Naive thymus-derived CD8-positive, alpha-beta T cell (primary cell): ENCODE data around the gene PCMT1. TPM values are rescaled to one million over a fixed set of nuclear protein-coding genes. Genes with fewer than 3 reads are reported as not detected.
"Not testable (repeated sequence)": the region's sequence is repeated elsewhere in the genome, so short reads cannot be mapped to it uniquely, and the experiment has no call there.

Experiments used
- ATAC-seq, 2 donors: fragments of 150-1000 bp; cut with Tn5 transposase in 1 of 2; sonication (Bioruptor Pico), chemical (Tn5 transposase) in 1 of 2; 1 replicate in 1 of 2; 2 replicates in 1 of 2; pipeline ENCODE4 v1.10.0; 2021; ENCODE audit warnings: mild to moderate bottlenecking in 2 of 2, moderate library complexity in 2 of 2
- POLR2A ChIA-PET: fragments of 350-600 bp; sonication (Branson Sonifier 250); formaldehyde crosslinking; loops from one replicate; lab custom pipeline; 2021; ENCODE audit warnings: antibody characterized with exemption; lab: Charles Lee
- DNase-seq, 10 donors: peaks; one replicate each; pipeline versions ENCODE4 v3.0.0 to v3.0.0-alpha.2; 2020 to 2022
- H3K27ac Mint-ChIP-seq, 10 donors: one replicate each; pipeline ENCODE4 v1.8.0; 2020 to 2022; ENCODE audit warnings: mild to moderate bottlenecking in 10 of 10, mixed read lengths in 10 of 10, moderate library complexity in 4 of 10, inconsistent platforms in 1 of 10
- H3K27me3 Mint-ChIP-seq, 5 donors: one replicate each; pipeline ENCODE4 v1.8.0; 2021 to 2022; ENCODE audit warnings: mixed read lengths in 5 of 5
- H3K36me3 Mint-ChIP-seq, 3 donors: one replicate each; pipeline ENCODE4 v1.8.0; 2020 to 2022; ENCODE audit warnings: mixed read lengths in 3 of 3, mild to moderate bottlenecking in 2 of 3, inconsistent platforms in 1 of 3
- H3K4me1 Mint-ChIP-seq, 4 donors: one replicate each; pipeline ENCODE4 v1.8.0; 2021 to 2022; ENCODE audit warnings: mixed read lengths in 4 of 4
- H3K4me3 Mint-ChIP-seq, 10 donors: one replicate each; pipeline ENCODE4 v1.8.0; 2020 to 2022; ENCODE audit warnings: mild to moderate bottlenecking in 10 of 10, mixed read lengths in 10 of 10, moderate library complexity in 6 of 10, inconsistent platforms in 1 of 10
- H3K9me3 Mint-ChIP-seq, 9 donors: one replicate each; pipeline ENCODE4 v1.8.0; 2020 to 2022; ENCODE audit warnings: mixed read lengths in 9 of 9, mild to moderate bottlenecking in 3 of 9, inconsistent platforms in 1 of 9, moderate library complexity in 1 of 9
- polyA plus RNA-seq, 3 donors: library from polyadenylated mRNA; unstranded; fragments of 300-500 nt; fragmentation: Illumina TruSeq; gene quantifications; one replicate each; pipeline ENCODE4 v1.2.3, GENCODE V29; 2021
- total RNA-seq, 8 experiments: library from RNA in 2 of 8; stranded (reverse) in 2 of 8; gene quantifications; one replicate each; pipeline ENCODE4 v1.2.3 and lab custom pipeline; 2021 to 2026

PCMT1 gene
- total and polyA plus RNA-seq, 5 experiments from 2014 or later: 53.4 to 148 (median 141) TPM

DNA sequence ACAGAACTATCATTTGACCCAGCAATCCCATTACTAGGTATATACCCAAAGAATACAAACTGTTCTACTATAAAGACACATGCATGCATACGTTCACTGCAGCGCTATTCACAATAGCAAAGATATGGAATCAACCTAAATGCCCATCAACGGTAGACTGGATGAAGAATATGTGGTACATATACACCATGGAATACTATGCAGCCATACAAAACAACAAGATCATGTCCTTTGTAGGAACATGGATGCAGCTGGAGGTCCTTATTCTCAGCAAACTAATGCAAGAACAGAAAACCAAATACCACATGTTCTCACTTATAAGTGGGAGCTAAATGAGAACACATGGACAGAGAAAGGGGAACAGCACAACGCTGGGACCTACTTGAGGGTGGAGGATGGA lies 98.8 kb downstream of the PCMT1 start:
- ATAC-seq, DNase-seq, H3K9me3 Mint-ChIP-seq, H3K27me3 Mint-ChIP-seq, H3K27ac Mint-ChIP-seq, POLR2A ChIA-PET, H3K36me3 Mint-ChIP-seq, H3K4me3 Mint-ChIP-seq: not testable (repeated sequence)
- H3K4me1 Mint-ChIP-seq: peaks cover 2 to 20% (median 8%) of the 10 kb centered on the region in 4 donors

DNA sequence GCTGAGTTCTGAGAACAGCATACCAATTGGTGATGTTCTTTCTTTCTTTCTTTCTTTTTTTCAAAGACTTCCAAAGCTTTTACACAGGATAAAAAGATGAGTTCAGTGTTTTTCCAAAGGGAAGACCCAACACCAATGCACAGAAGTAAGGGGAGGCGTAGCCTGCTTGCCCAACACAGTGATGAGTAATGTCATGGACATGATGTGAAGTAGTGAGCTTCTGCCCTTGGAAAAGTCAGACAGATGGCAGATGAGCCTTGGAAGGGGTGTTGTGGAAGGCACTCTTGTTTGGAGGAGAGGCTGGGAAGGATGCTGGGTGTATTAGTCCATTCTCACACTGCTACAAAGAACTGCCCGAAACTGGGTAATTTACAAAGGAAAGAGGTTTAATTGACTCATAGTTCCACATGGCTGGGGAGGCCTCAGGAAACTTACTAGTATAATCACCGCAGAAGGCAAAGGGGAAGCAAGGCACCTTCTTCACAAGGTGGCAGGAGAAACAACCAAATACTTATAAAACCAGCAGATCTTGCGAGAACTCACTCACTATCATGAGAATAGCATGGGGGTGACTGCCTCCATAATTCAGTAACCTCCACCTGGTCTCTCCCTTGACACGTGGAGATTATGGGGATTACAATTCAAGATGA lies 102.0 kb downstream of the PCMT1 start:
- H3K4me3 Mint-ChIP-seq: peak overlapping the region in 1 of 10 donors; percentile 21
- H3K9me3 Mint-ChIP-seq: no peaks in the 10 kb centered on the region
- H3K4me1 Mint-ChIP-seq: peaks cover 2 to 20% (median 8%) of the 10 kb centered on the region in 4 donors
- POLR2A ChIA-PET: no interaction called here
- H3K36me3 Mint-ChIP-seq: peaks cover 0 to 6% (median 0%) of the 10 kb centered on the region in 3 donors
- H3K27me3 Mint-ChIP-seq: peaks cover 0 to 20% (median 3%) of the 10 kb centered on the region in 5 donors
- ATAC-seq (no peak), DNase-seq (no peak)
- H3K27ac Mint-ChIP-seq: peak overlapping the region in 1 of 10 donors; percentile 20

DNA sequence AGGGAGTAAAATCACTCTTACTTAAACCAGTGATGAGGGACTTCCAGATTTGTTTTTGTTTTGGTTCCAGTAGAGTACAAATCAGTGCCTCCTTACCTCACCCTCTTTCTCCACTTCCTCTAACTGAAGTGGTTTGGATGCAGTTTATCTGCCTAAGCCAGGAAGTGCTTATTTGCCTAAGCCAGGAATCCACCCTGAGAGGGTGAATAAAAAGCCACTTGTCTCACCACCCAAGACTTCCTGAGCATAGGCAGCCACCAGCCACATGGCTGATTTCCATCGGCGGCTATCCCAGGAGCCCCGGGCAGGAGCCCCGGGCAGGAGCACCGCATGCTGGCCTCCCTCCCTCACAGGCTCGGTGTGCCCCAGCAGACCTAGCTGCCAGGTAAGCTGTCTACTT lies 102.6 kb downstream of the PCMT1 start:
- no peak for DNase-seq
- Mint-ChIP-seq H3K27ac (no peak overlapping the region), H3K36me3 (peaks cover 0 to 6% (median 0%) of the 10 kb centered on the region in 3 donors), H3K27me3 (peaks cover 0 to 26% (median 3%) of the 10 kb centered on the region in 5 donors), H3K4me3 (no peak overlapping the region), H3K4me1 (peaks cover 2 to 20% (median 8%) of the 10 kb centered on the region in 4 donors), H3K9me3 (no peaks in the 10 kb centered on the region)
- peak in 1 of 2 donors; percentile 65 for ATAC-seq
- POLR2A ChIA-PET: no interaction called here

DNA sequence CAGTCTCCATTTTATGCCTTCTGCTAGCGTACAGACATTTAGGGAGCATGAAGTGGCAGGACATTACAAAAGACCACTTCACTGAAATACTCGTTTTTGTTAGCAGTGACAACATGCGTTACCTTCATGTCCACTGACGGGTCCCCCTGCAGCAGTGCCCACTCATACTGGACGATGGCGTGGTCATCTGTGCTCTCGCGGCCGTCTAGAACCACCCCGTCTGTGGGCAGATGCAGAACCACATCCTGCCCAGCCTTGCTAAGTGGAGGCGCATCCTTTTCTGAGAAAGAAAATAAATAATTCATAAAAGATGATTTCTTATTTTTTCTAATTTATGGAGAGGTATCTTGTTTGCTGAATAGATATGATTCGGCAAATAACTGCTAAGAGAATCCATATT lies 103.3 kb downstream of the PCMT1 start:
- Mint-ChIP-seq H3K27ac (no peak overlapping the region), H3K36me3 (peaks cover 0 to 6% (median 0%) of the 10 kb centered on the region in 3 donors), H3K9me3 (no peaks in the 10 kb centered on the region), H3K27me3 (peaks cover 0 to 28% (median 3%) of the 10 kb centered on the region in 5 donors), H3K4me1 (peaks cover 2 to 20% (median 8%) of the 10 kb centered on the region in 4 donors), H3K4me3 (no peak overlapping the region)
- POLR2A ChIA-PET: no interaction called here
- no peak for DNase-seq
- ATAC-seq: no peak

DNA sequence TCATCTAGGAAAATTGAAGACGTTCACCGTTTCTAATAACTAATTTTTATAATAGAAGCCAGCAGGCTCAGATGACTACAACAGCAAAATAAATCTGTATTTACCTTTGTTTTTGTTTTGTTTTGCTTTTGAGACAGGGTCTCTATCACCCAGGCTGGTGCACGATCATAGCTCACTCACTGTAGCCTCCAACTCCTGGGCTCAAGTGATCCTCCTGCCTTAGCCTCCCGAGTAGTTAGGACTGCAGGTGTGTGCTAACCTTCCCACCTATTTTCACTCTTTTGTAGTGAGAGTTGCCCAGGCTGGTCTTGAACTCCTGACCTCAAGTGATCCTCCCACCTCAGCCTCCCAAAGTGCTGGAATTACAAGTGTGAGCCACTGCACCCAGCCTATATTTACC lies 104.5 kb downstream of the PCMT1 start:
- H3K36me3 Mint-ChIP-seq, H3K4me3 Mint-ChIP-seq, DNase-seq, POLR2A ChIA-PET, H3K9me3 Mint-ChIP-seq, H3K27ac Mint-ChIP-seq, ATAC-seq: not testable (repeated sequence)
- Mint-ChIP-seq H3K27me3 (peaks cover 0 to 40% (median 4%) of the 10 kb centered on the region in 5 donors), H3K4me1 (peaks cover 2 to 20% (median 8%) of the 10 kb centered on the region in 4 donors)

DNA sequence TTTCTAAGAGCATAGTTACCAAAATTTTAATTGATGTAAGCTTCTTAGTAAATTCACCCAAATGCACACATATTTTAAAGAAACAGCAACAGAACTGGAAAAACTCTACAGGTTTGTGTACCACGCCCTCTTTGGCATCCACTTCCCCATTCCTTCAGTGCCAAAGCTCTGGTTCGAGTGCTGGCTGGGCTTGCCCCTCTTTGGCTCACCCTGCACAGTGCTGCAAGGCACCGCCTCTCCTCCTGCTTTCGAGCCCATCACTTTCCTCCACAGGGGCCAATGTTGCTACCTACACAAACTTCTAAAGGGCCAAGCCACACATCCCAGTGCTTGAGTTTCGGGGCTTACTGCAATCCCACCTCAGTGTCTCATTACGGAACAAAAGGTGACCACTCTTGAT lies 105.0 kb downstream of the PCMT1 start:
- Mint-ChIP-seq H3K27me3 (peaks cover 0 to 45% (median 8%) of the 10 kb centered on the region in 5 donors), H3K27ac (no peak overlapping the region), H3K36me3 (peaks cover 0 to 6% (median 0%) of the 10 kb centered on the region in 3 donors), H3K9me3 (no peaks in the 10 kb centered on the region), H3K4me1 (peaks cover 2 to 20% (median 8%) of the 10 kb centered on the region in 4 donors), H3K4me3 (no peak overlapping the region)
- DNase-seq: no peak
- POLR2A ChIA-PET: no interaction called here
- ATAC-seq: no peak

DNA sequence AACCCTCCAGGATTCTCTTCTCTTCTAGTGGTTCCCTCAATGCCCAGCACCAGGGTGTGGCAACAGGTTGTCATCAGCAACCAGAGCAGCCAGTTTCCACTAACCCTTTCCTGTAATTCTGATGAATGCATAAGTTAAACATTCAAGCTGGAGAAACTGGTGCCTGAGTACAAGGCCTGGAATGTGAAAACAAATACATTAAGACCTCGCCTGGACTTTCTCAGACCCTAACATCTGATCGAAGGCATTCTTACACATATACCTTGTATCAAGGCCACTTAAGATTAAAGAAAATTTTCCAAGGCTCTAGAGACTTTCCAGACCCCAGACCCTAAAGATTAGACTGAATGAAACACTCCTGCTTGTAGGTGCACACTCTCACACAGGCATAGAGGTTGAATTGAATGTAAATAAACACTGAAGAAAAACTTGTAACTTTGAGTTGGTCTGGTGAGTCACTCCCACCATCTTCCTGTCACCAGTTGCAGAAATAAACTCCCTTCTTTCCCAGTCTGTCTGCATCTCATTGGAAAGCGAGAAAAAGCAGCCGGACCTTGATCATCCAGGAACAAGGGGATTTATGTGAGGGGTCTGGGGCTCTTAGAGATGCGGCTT lies 105.6 kb downstream of the PCMT1 start:
- no peak for DNase-seq

DNA sequence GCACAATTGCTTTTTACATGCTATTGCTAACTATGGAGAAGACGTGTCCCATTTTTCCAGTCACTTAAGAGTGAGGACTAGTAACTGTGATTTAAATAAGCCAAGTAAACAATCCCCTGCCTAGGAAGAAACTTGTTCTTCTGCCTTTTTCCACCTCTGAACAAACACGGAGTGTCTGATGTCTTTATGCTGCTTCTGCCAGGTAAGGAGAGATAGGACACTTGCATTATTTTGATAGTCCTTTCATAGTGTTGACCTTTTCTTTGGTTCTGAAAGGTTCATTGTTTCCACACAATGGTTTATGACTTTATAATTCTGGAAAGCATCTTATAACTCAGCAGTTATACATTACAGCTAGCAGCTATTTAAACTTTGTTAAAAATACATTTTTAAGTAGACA lies 106.2 kb downstream of the PCMT1 start:
- POLR2A ChIA-PET: no interaction called here
- peaks cover 0 to 2% (median 0%) of the 10 kb centered on the region in 9 donors for H3K9me3 Mint-ChIP-seq
- H3K4me3 Mint-ChIP-seq: no peak overlapping the region
- no peak overlapping the region for H3K27ac Mint-ChIP-seq
- H3K27me3 Mint-ChIP-seq: peaks cover 0 to 57% (median 14%) of the 10 kb centered on the region in 5 donors
- ATAC-seq (no peak), DNase-seq (no peak)
- H3K36me3 Mint-ChIP-seq: peaks cover 0 to 6% (median 0%) of the 10 kb centered on the region in 3 donors
- H3K4me1 Mint-ChIP-seq: peaks cover 2 to 20% (median 8%) of the 10 kb centered on the region in 4 donors

More for the DNA sequence above, 105.6 kb downstream of the PCMT1 start:
- POLR2A ChIA-PET: no interaction called here
- H3K27me3 Mint-ChIP-seq: peaks cover 0 to 51% (median 9%) of the 10 kb centered on the region in 5 donors
- peaks cover 2 to 20% (median 8%) of the 10 kb centered on the region in 4 donors for H3K4me1 Mint-ChIP-seq
- H3K4me3 Mint-ChIP-seq: no peak overlapping the region
- ATAC-seq: no peak
- H3K9me3 Mint-ChIP-seq: no peaks in the 10 kb centered on the region
- H3K36me3 Mint-ChIP-seq: peaks cover 0 to 6% (median 0%) of the 10 kb centered on the region in 3 donors
- H3K27ac Mint-ChIP-seq: no peak overlapping the region

DNA sequence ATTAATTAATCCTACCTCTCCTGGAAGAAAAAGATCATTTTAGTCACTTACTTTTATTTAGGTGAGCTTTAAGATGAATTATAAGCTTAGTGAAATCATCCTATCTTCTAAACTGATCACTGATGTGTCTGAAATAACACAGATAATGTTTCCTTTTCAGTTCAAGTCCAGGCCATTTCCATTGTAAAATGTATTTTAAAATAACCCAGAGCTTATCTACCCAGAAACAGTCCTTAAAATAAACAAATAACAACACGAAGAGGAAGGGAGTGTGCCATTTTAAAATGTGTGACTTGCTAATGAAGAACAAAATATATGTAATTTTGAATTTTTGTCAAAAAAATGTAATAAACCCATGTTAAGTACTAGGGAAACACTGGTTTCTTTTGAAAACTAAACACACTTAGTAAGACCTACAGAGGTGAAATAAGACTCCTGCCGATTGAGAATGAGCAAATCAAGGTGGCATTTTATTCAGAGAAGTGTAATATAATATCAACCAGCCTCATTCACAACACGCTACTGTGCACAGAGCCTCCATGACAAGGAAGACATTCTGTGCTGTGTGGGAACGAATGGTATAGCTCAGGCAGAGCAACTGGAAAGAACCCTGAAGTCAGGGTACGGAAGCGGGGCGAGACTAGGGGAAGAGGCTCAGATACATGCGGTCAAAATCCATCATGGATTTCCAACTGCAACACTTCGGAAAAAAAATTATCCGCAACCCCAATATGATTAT lies 106.9 kb downstream of the PCMT1 start:
- DNase-seq: no peak
- no peak for ATAC-seq
- Mint-ChIP-seq H3K36me3 (peaks cover 0 to under 1% (median 0%) of the 10 kb centered on the region in 3 donors), H3K27ac (no peak overlapping the region), H3K27me3 (peaks cover 0 to 64% (median 17%) of the 10 kb centered on the region in 5 donors), H3K4me1 (peaks cover 2 to 20% (median 6%) of the 10 kb centered on the region in 4 donors), H3K9me3 (peaks cover 0 to 2% (median 0%) of the 10 kb centered on the region in 9 donors), H3K4me3 (no peak overlapping the region)
- POLR2A ChIA-PET: no interaction called here

DNA sequence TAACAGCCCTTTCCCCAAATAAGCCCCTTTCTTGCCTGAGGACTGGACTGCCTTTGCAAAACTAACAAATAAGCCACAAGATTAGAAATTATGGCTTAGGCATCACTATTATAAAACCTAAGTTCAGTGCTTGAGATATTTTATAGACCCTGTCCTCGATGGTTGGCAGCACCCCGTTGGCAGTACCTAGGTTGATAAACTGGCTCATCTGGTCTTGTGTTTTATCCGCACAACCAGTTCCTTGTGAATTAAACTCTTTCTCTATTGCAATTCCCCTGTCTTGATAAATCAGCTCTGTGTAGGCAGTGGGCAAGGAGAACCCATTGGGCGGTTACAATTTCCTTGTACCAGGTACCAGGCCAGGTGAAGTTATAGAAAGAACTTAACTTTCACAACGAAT lies 108.0 kb downstream of the PCMT1 start:
- DNase-seq (no peak), ATAC-seq (no peak)
- H3K9me3 Mint-ChIP-seq: peaks cover 0 to 2% (median 0%) of the 10 kb centered on the region in 9 donors
- no peak overlapping the region for H3K27ac Mint-ChIP-seq
- no peaks in the 10 kb centered on the region for H3K36me3 Mint-ChIP-seq
- POLR2A ChIA-PET: no interaction called here
- H3K4me3 Mint-ChIP-seq: no peak overlapping the region
- H3K4me1 Mint-ChIP-seq: peaks cover 0 to 9% (median 3%) of the 10 kb centered on the region in 4 donors
- peaks cover 0 to 73% (median 19%) of the 10 kb centered on the region in 5 donors for H3K27me3 Mint-ChIP-seq

DNA sequence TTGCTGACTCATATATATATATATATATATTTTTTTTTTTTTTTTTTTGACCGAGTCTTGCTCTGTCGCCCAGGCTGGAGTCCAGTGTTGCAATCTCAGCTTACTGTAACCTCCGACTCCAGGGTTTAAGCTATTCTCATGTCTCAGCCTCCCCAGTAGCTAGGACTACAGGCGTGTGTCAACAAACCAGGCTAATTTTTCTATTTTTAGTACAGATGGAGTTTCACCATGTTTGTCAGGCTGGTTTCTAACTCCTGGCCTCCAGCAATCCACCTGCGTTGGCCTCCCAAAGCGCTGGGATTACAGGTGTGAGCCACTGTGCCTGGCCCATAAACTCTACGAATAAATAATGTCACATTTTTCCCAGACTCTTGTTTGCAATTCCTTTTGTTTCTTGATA lies 109.8 kb downstream of the PCMT1 start:
- Mint-ChIP-seq H3K36me3 (no peaks in the 10 kb centered on the region), H3K9me3 (peaks cover 0 to 2% (median 0%) of the 10 kb centered on the region in 9 donors), H3K4me1 (peaks cover 0 to 10% (median 5%) of the 10 kb centered on the region in 4 donors), H3K4me3 (no peak overlapping the region), H3K27me3 (peaks cover 0 to 72% (median 22%) of the 10 kb centered on the region in 5 donors), H3K27ac (no peak overlapping the region)
- DNase-seq: no peak
- ATAC-seq: no peak
- POLR2A ChIA-PET: no interaction called here

DNA sequence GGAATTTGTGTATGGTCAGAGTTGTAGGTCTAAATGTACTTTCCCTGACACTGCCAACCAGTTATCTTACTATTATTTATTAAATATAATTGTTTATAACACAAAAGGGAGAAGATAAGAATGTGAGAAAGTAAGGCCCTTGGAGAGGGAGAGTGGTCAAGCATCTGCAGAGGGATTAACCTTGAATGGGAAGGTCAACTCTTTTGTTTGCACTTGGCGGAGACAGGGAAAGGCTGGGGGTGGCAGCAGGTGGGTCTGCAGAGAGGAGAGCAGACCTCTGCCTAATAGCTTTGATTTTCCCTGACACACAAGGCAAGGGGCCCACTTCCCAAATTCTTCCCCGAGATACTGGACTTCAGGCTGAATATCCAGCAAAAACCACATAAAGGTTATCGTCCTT lies 110.4 kb downstream of the PCMT1 start:
- Mint-ChIP-seq H3K4me3 (peak overlapping the region in 1 of 10 donors; percentile 21), H3K36me3 (no peaks in the 10 kb centered on the region), H3K27me3 (peaks cover 0 to 67% (median 22%) of the 10 kb centered on the region in 5 donors), H3K27ac (no peak overlapping the region), H3K4me1 (peaks cover 0 to 13% (median 7%) of the 10 kb centered on the region in 4 donors), H3K9me3 (peaks cover 0 to 2% (median 0%) of the 10 kb centered on the region in 9 donors)
- ATAC-seq: no peak
- POLR2A ChIA-PET: no interaction called here
- DNase-seq: no peak
